Esophagus muscularis mucosa (tissue), 4 donors: ENCODE measurements around the gene MOB3B. TPM values are rescaled to one million over a fixed set of nuclear protein-coding genes. Genes with fewer than 3 reads are reported as not detected.

Experiments
- DNase-seq: peaks from one replicate; pipeline ENCODE4 v3.0.0-alpha.2; 2017; ENCODE audit errors: extremely low spot score
- H3K27ac ChIP-seq, 4 donors: fragments of 200-600 bp; sonication (generic); replicated peaks in 1 of 4; 1 replicate in 3 of 4; 2 replicates in 1 of 4; pipeline ENCODE4 v1.5.1; 2016 to 2019; ENCODE audit warnings: mild to moderate bottlenecking in 1 of 4
- H3K27me3 ChIP-seq, 4 donors: fragments of 200-600 bp; sonication (generic); one replicate each; pipeline versions ENCODE4 v1.5.1 to v1.6.0; 2016 to 2019
- H3K36me3 ChIP-seq, 4 donors: fragments of 200-600 bp; sonication (generic); one replicate each; pipeline ENCODE4 v1.5.1; 2016 to 2019
- H3K4me1 ChIP-seq, 4 donors: fragments of 200-600 bp; sonication (generic); one replicate each; pipeline ENCODE4 v1.5.1; 2016 to 2019
- H3K4me3 ChIP-seq, 4 donors: fragments of 200-600 bp; sonication (generic); 1 replicate in 2 of 4; 2 replicates in 2 of 4; pipeline ENCODE4 v1.5.1; 2016 to 2019; ENCODE audit warnings: mild to moderate bottlenecking in 4 of 4, moderate library complexity in 1 of 4
- H3K9me3 ChIP-seq, 4 donors: fragments of 200-600 bp; sonication (generic); 1 replicate in 3 of 4; 2 replicates in 1 of 4; pipeline ENCODE4 v1.5.1; 2016 to 2019
- CTCF ChIP-seq, 3 experiments: fragments of 200-600 bp in 2 of 3; fragments of 450-650 bp in 1 of 3; sonication (generic) in 2 of 3; IDR thresholded peaks; one replicate each; pipeline ENCODE4 v1.5.1; 2017 to 2019; ENCODE audit warnings: antibody characterized with exemption in 3 of 3, mild to moderate bottlenecking in 2 of 3, moderate library complexity in 1 of 3
- EP300 ChIP-seq: sonication (generic); formaldehyde crosslinking; IDR thresholded peaks from one replicate; pipeline ENCODE4 v1.6.1; 2017; ENCODE audit warnings: antibody characterized with exemption
- POLR2A ChIP-seq: fragments of 450-650 bp; IDR thresholded peaks from one replicate; pipeline ENCODE4 v1.6.1; 2017; ENCODE audit warnings: antibody characterized with exemption, moderate library complexity, mild to moderate bottlenecking, low read depth
- POLR2AphosphoS5 ChIP-seq, 2 donors: sonication (generic); formaldehyde crosslinking; IDR thresholded peaks; one replicate each; pipeline ENCODE4 v1.6.1; 2017; ENCODE audit warnings: antibody characterized with exemption in 2 of 2
- WGBS: methylation state at CpG from one replicate; pipeline ENCODE4 v1.1.5; 2018; 5-methylcytosine and 5-hydroxymethylcytosine counted together
- intact Hi-C: fragments of 100-400 bp; cut with DNase I; formaldehyde crosslinking; loops from one replicate; pipeline ENCODE4 v1.15.1; 2023
- total RNA-seq, 4 donors: library from RNA; depleted of rRNA; stranded (reverse); fragments of >200 nt; gene quantifications; one replicate each; pipeline versions ENCODE4 v1.1.0 to v1.2.1, GENCODE V29; 2016

Gene MOB3B
- total RNA-seq, 4 donors from 2014 or later = 7.6 to 11.6 (median 9.5) TPM

- Histone ChIP-seq H3K36me3 (no peaks in the 10 kb centered on the region), H3K27me3 (no peaks in the 10 kb centered on the region), H3K4me1 (peaks cover 6 to 29% (median 28%) of the 10 kb centered on the region in 4 donors), H3K4me3 (no peak overlapping the region), H3K27ac (no peak overlapping the region), H3K9me3 (no peaks in the 10 kb centered on the region)
- DNase-seq = no peak
- WGBS = 85% methylated on average over 3 of the region's 3 CpGs
- no peak for TF ChIP-seq POLR2A
- intact Hi-C loops = loop anchor here (10.0 kb wide), 1 partner anchor 103 kb away; no protein-coding TSS in a partner anchor
Observed at GRCh38 chr9:27412081-27412480, 117.5 kb downstream of the MOB3B start.

- 81% methylated on average over 2 of the region's 2 CpGs for WGBS
- H3K4me3 ChIP-seq = no peak overlapping the region
- no peak for TF ChIP-seq POLR2A
- no peak for TF ChIP-seq CTCF (IDR thresholded peaks at IDR 0.05)
- no peak for TF ChIP-seq POLR2AphosphoS5 (IDR thresholded peaks at IDR 0.05)
- peaks cover 6 to 17% (median 16%) of the 10 kb centered on the region in 4 donors for H3K4me1 ChIP-seq
- H3K36me3 ChIP-seq = no peaks in the 10 kb centered on the region
- no peak for DNase-seq
- no peaks in the 10 kb centered on the region for H3K9me3 ChIP-seq
- intact Hi-C loops = no loop called here
- H3K27ac ChIP-seq = no peak overlapping the region
- no peaks in the 10 kb centered on the region for H3K27me3 ChIP-seq
Observed at GRCh38 chr9:27408482-27408881, 121.1 kb downstream of the MOB3B start.

- Histone ChIP-seq H3K27ac (no peak overlapping the region), H3K36me3 (no peaks in the 10 kb centered on the region), H3K4me1 (peaks cover 6 to 15% (median 13%) of the 10 kb centered on the region in 4 donors), H3K9me3 (no peaks in the 10 kb centered on the region), H3K4me3 (no peak overlapping the region), H3K27me3 (no peaks in the 10 kb centered on the region)
- no peak for DNase-seq
- intact Hi-C loops = no loop called here
- TF ChIP-seq EP300 (no peak), CTCF (IDR thresholded peaks at IDR 0.05) (no peak), POLR2A (no peak), POLR2AphosphoS5 (IDR thresholded peaks at IDR 0.05) (no peak)
- 81% methylated on average over 5 of the region's 5 CpGs for WGBS
Observed at GRCh38 chr9:27408001-27408400, 121.6 kb downstream of the MOB3B start.

GRCh38 chr9:27407491-27407890 lies 122.1 kb downstream of the MOB3B start:
- TF ChIP-seq POLR2A = no peak
- no peak for TF ChIP-seq CTCF (IDR thresholded peaks at IDR 0.05)
- no peak for TF ChIP-seq EP300
- no peak for TF ChIP-seq POLR2AphosphoS5 (IDR thresholded peaks at IDR 0.05)
- H3K27ac ChIP-seq = no peak overlapping the region

GRCh38 chr9:27404661-27405060 lies 125.0 kb downstream of the MOB3B start:
- Histone ChIP-seq H3K27me3 (no peaks in the 10 kb centered on the region), H3K27ac (no peak overlapping the region), H3K9me3 (no peaks in the 10 kb centered on the region), H3K4me3 (no peak overlapping the region), H3K36me3 (no peaks in the 10 kb centered on the region), H3K4me1 (peaks cover 3 to 11% (median 8%) of the 10 kb centered on the region in 4 donors)
- TF ChIP-seq POLR2AphosphoS5 (IDR thresholded peaks at IDR 0.05) (no peak), EP300 (no peak), CTCF (IDR thresholded peaks at IDR 0.05) (no peak), POLR2A (no peak)
- DNase-seq = no peak
- intact Hi-C loops = no loop called here

More at GRCh38 chr9:27407491-27407890, 122.1 kb downstream of the MOB3B start:
- Histone ChIP-seq H3K27me3 (no peaks in the 10 kb centered on the region), H3K4me1 (peaks cover 6 to 11% (median 8%) of the 10 kb centered on the region in 4 donors), H3K9me3 (no peaks in the 10 kb centered on the region), H3K4me3 (no peak overlapping the region), H3K36me3 (no peaks in the 10 kb centered on the region)
- DNase-seq = no peak
- intact Hi-C loops = no loop called here
- 63% methylated on average over 1 of the region's 1 CpG for WGBS
